HEK293 (cell line): ENCODE results near the gene GATC.

ENCODE experiments used
- CTCF ChIP-seq: fragments of 450-650 bp; formaldehyde crosslinking; IDR thresholded peaks from 2 replicates; pipeline ENCODE4 v1.5.1; 2016; ENCODE audit warnings: missing biosample characterization, missing genetic modification characterization
- TRIM28 ChIP-seq: IDR thresholded peaks from 2 replicates; pipeline ENCODE4 v1.6.1; 2011; ENCODE audit warnings: low read length, control low read depth, borderline replicate concordance
- YY2 ChIP-seq: fragments of 450-650 bp; formaldehyde crosslinking; IDR thresholded peaks from 2 replicates; pipeline ENCODE4 v1.5.1; 2016; ENCODE audit warnings: missing biosample characterization, missing genetic modification characterization
- ZNF580 ChIP-seq: fragments of 450-650 bp; formaldehyde crosslinking; IDR thresholded peaks from 2 replicates; pipeline ENCODE4 v1.5.1; 2016; ENCODE audit warnings: missing biosample characterization, missing genetic modification characterization
- ZNF629 ChIP-seq: fragments of 450-650 bp; formaldehyde crosslinking; IDR thresholded peaks from 2 replicates; pipeline ENCODE4 v1.5.1; 2017; ENCODE audit warnings: missing biosample characterization, missing genetic modification characterization
- ZNF639 ChIP-seq: fragments of 450-650 bp; formaldehyde crosslinking; IDR thresholded peaks from 2 replicates; pipeline ENCODE4 v1.5.1; 2016; ENCODE audit warnings: missing biosample characterization, missing genetic modification characterization
- ZNF677 ChIP-seq: fragments of 450-650 bp; IDR thresholded peaks from 2 replicates; pipeline ENCODE4 v1.5.0; 2018; ENCODE audit warnings: missing biosample characterization, mild to moderate bottlenecking, missing genetic modification characterization, moderate library complexity
- ZSCAN5A ChIP-seq: fragments of 450-650 bp; formaldehyde crosslinking; IDR thresholded peaks from 2 replicates; pipeline ENCODE4 v1.5.1; 2016; ENCODE audit warnings: missing biosample characterization, missing genetic modification characterization

GRCh38 chr12:120404271-120404670 is 42.0 kb upstream of the GATC start:
- TF ChIP-seq ZNF677 (tag by site-specific recombination) (no peak), TRIM28 (no peak), ZNF629 (tag by site-specific recombination) (no peak), ZSCAN5A (tag by site-specific recombination) (no peak), YY2 (tag by site-specific recombination) (no peak), ZNF639 (tag by site-specific recombination) (no peak), ZNF580 (tag by site-specific recombination) (no peak), CTCF (no peak)
